Skeletal muscle satellite cell (primary cell): ENCODE results near the gene COL12A1.
A peak's percentile ranks its signal among the peaks of the same experiment; 100 is the strongest.
"Not testable (repeated sequence)": the region's sequence is repeated elsewhere in the genome, so short reads cannot be mapped to it uniquely, and the experiment has no call there.

ENCODE experiments used
- H3K27me3 ChIP-seq: 2 replicates; pipeline ENCODE4 v1.7.0; 2013; ENCODE audit warnings: low read length; ENCODE audit not compliant: control insufficient read depth, insufficient read depth
- H3K36me3 ChIP-seq: 2 replicates; pipeline ENCODE4 v1.7.0; 2013; ENCODE audit warnings: mild to moderate bottlenecking, control low read depth, low read length; ENCODE audit not compliant: insufficient read depth
- H3K4me1 ChIP-seq: 2 replicates; pipeline ENCODE4 v1.7.0; 2013; ENCODE audit warnings: low read length; ENCODE audit not compliant: control insufficient read depth, insufficient read depth
- H3K4me2 ChIP-seq: 2 replicates; pipeline ENCODE4 v1.7.0; 2013; ENCODE audit warnings: mild to moderate bottlenecking, low read length
- H3K4me3 ChIP-seq: 2 replicates; pipeline ENCODE4 v1.7.0; 2013; ENCODE audit warnings: low read length
- H3K9ac ChIP-seq: 2 replicates; pipeline ENCODE4 v1.7.0; 2013; ENCODE audit warnings: mild to moderate bottlenecking, low read depth, low read length, moderate library complexity
- H3K9me3 ChIP-seq: replicated peaks from 2 replicates; pipeline ENCODE4 v1.7.0; 2013; ENCODE audit warnings: mild to moderate bottlenecking, control low read depth, low read length

Gene COL12A1

DNA sequence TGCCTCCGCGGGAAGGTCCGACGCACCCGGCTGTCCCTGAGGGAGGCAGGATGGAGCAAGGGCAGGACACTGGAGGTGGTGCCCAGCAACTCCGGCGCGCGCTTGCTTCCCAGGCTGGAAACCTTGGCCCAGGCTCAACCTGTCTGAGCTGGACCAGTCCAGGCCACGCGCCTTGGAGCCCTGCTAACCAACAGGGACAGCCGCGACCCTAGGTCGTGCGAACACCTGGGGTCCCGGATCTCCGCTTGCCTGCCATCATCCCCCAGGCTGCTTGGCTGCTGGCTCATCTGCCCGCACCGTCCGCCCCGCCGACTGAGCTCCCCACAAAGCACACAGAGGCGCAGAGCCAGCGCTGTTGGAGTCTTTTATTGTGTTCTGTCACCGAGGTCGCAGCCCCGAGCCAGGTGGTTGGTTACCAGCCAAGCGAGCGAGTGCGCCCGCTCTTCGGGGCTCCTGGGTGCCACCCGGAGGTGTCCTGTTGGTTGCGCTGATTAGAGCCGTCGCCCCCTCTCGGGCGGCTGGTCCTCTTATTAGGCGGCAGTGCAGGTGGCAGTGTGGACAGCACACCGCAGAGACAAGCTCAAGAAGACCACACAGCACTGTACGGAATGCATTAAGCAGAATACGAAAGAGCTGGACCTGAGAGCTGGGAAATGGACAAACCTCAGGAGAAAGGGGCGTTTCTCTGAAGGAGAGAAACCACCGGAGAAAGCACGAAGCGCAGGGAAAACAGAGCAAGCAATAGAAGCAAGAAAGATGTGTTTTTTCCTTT is 3.8 kb downstream of the COL12A1 start:
- Histone ChIP-seq H3K4me3 (no peak overlapping the region), H3K9ac (no peak overlapping the region)

DNA sequence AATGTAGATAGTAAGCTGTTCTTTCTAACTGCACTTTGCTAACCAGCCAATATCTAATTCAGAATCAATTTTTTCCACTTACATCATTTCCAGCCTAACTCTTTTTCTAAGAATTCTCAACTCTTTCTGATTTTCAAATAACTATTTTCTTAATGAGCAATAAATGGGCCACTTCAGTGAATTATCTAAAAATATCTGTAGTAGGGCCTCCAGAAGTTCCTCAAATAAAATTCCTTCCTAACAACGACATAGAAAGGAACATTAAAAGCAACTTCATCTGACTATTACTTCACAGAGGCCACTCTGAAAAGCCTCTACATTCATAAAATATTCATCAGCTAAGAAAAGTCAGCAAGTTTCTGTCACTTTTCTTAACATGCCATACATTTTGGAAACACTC is 4.8 kb downstream of the COL12A1 start:
- H3K4me1 ChIP-seq = peaks cover 25% of the 10 kb centered on the region
- H3K4me3 ChIP-seq = no peak overlapping the region
- no peaks in the 10 kb centered on the region for H3K27me3 ChIP-seq
- no peaks in the 10 kb centered on the region for H3K9me3 ChIP-seq
- no peaks in the 10 kb centered on the region for H3K36me3 ChIP-seq
- H3K4me2 ChIP-seq = no peak overlapping the region
- no peak overlapping the region for H3K9ac ChIP-seq

More for the DNA sequence above, 3.8 kb downstream of the COL12A1 start:
- no peaks in the 10 kb centered on the region for H3K9me3 ChIP-seq
- H3K4me2 ChIP-seq = peak overlapping the region; percentile 89
- peaks cover 18% of the 10 kb centered on the region for H3K4me1 ChIP-seq
- H3K27me3 ChIP-seq = no peaks in the 10 kb centered on the region
- H3K36me3 ChIP-seq = no peaks in the 10 kb centered on the region

DNA sequence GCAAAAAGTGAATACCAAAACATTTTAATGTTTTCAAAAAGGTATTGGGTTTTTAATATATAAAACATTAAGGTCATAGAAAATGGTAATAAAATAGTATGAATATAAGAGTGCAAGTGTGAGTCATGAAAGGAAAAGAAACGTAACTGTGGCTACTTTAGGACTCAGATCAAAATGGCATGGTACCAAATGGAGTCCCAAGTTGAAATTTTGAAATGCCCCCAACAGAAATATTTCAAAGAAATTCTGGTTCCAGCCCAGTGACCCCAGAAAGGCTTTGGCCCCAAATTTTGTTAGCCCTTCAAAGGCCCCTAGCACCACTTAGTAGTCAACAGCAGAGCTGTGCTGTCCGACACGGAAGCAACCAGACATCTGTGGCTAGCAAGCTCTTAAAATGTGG is 6.0 kb downstream of the COL12A1 start:
- no peak overlapping the region for H3K4me3 ChIP-seq
- H3K27me3 ChIP-seq = no peaks in the 10 kb centered on the region
- no peak overlapping the region for H3K9ac ChIP-seq
- peaks cover 2% of the 10 kb centered on the region for H3K9me3 ChIP-seq
- H3K4me2 ChIP-seq = no peak overlapping the region
- H3K36me3 ChIP-seq = no peaks in the 10 kb centered on the region
- peaks cover 25% of the 10 kb centered on the region for H3K4me1 ChIP-seq

DNA sequence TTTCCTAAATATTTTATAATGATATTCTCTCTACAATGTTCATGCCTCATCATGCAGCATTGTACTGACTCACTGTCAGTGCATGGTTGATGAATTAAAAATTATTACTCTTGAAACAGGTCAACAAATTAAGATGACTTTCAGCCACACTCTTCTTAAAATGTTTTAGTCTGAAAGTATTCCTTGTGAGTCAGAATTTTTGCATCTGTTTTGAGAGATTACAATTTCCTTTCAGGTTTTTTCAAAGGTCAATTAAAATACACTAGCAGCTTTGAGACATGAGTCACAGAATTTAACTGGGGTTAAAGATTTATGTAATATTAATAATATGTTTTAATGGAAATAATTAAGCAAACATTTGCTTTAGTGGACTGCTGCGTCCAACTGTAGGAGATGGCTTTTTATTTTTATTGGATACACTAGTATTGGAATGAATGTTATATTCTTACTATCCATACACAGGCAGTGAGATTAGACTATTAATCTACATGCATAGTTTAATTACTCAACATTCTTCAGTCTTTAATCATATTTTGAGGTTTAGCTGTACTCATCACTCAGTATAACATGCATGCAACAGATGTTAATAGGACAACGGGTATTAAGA is 9.7 kb downstream of the COL12A1 start:
- H3K4me1 ChIP-seq = peaks cover 14% of the 10 kb centered on the region
- H3K9me3 ChIP-seq = peaks cover 2% of the 10 kb centered on the region
- no peak overlapping the region for H3K4me2 ChIP-seq
- no peak overlapping the region for H3K4me3 ChIP-seq
- no peak overlapping the region for H3K9ac ChIP-seq
- H3K27me3 ChIP-seq = no peaks in the 10 kb centered on the region
- H3K36me3 ChIP-seq = peaks cover 11% of the 10 kb centered on the region

DNA sequence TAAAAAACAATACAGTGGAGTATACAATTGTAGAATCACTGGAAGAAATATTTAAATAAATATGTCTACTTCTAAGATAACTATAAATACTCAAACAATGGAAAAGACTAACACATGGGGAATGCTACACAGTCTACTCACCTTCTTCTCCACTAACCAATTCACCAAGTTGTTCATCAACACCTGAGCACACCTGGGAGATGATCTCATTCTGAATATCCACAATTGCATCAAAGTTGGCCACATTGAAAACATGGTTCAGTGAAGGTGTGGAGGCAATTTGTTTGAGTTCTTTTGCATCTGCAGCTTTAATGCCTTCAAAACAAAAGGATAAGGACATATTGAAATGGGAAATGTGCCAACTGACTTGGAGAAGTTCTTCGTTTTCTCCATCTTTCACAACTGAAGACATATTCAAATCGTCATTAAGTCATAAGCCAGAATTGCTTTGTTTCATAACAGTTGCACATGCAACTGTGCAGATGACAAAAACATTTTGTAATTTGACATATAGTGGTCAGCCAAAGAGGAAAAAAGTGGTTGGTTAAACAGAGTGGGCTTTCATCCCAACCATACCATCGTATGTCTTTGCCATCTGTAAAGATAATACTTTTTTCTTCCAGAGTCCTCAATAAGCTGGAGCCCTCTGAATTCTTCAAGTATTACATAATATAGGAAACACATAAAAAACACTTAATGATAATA is 17.5 kb downstream of the COL12A1 start:
- no peak overlapping the region for H3K4me3 ChIP-seq
- no peaks in the 10 kb centered on the region for H3K27me3 ChIP-seq
- H3K9ac ChIP-seq = no peak overlapping the region
- no peaks in the 10 kb centered on the region for H3K9me3 ChIP-seq
- peaks cover 28% of the 10 kb centered on the region for H3K36me3 ChIP-seq
- H3K4me2 ChIP-seq = no peak overlapping the region
- H3K4me1 ChIP-seq = no peaks in the 10 kb centered on the region

DNA sequence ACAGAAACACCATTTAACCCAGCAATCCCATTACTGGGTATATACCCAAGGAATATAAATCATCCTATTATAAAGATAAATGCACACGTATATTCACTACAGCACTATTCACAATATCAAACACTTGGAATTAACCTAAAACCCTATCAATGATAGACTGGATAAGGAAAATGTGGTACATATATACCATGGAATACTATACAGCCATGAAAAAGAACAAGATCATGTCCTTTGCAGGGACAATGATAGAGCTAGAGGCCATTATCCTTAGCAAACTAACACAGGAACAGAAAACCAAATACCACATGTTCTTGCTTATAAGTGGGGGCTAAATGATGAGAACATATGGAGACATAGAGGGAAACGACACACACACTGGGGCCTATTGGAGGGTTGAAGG is 19.3 kb downstream of the COL12A1 start:
- peaks cover 24% of the 10 kb centered on the region for H3K36me3 ChIP-seq
- not testable (repeated sequence) for H3K9ac ChIP-seq, H3K4me1 ChIP-seq

DNA sequence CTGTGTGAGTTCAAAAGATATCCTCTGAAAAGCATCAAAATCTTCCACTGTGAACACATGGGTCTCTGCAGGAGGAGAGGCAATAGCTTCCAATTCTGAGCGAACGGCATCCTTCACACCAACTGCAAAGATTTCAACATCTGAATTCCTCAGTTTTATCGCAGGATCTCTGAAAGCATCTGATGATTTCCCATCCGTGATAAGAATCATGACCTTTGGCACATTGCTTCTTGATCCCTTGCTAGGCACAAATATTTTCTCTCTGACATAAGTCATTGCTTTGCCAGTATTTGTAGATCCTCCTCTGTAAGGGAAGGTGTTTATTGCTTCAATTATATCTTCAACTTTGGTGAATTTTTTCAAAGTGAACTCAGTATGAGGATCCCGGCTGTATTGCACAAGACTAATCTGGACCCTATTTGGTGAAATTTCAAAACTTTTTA is 22.7 kb downstream of the COL12A1 start:
- no peaks in the 10 kb centered on the region for H3K9me3 ChIP-seq
- H3K9ac ChIP-seq = no peak overlapping the region
- H3K4me2 ChIP-seq = no peak overlapping the region
- H3K4me1 ChIP-seq = no peaks in the 10 kb centered on the region
- H3K36me3 ChIP-seq = peaks cover 26% of the 10 kb centered on the region
- H3K4me3 ChIP-seq = no peak overlapping the region
- H3K27me3 ChIP-seq = no peaks in the 10 kb centered on the region

More for the DNA sequence above, 19.3 kb downstream of the COL12A1 start:
- not testable (repeated sequence) for H3K27me3 ChIP-seq, H3K4me2 ChIP-seq, H3K4me3 ChIP-seq, H3K9me3 ChIP-seq

DNA sequence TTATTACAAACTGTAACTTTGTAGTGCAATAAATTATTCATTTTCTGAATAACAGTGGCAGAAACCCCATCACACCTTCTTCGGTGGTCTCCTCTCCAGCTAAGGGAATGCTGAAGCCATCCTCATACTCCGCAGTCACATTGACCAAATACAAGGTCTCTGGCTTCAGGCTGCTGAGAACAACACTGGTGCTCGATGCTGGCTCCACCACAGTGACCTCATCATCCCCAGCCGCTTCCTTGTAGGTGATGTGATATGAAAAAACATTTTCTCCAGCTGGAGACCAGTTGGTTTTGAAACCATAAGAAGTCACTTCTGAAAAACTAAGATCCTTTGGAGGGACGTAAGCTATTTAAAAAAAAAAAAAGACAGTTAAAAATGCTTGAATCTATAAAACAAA is 25.0 kb downstream of the COL12A1 start:
- H3K4me1 ChIP-seq = no peaks in the 10 kb centered on the region
- H3K27me3 ChIP-seq = no peaks in the 10 kb centered on the region
- no peaks in the 10 kb centered on the region for H3K9me3 ChIP-seq
- no peak overlapping the region for H3K4me3 ChIP-seq
- no peak overlapping the region for H3K9ac ChIP-seq
- no peak overlapping the region for H3K4me2 ChIP-seq
- H3K36me3 ChIP-seq = peaks cover 22% of the 10 kb centered on the region

DNA sequence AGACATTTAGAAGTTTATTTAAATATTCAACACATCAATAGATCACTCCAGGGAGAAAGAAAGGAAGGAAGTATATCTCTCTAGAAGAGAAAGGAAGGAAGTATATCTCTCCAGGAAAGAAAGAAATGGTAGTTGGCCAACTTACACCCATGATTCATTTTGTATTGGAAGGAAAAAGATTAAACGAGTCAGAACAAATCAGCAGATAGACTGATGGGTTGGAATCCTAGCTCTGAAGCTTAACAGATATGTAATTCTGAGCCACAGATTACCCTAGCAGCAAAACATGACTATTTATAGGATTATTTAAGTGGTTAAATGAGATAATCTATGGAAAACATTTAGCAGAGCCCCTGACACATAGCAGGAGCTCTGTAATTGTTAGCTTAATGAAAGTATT is 27.1 kb downstream of the COL12A1 start:
- no peaks in the 10 kb centered on the region for H3K9me3 ChIP-seq
- H3K4me1 ChIP-seq = no peaks in the 10 kb centered on the region
- H3K36me3 ChIP-seq = peaks cover 21% of the 10 kb centered on the region
- no peak overlapping the region for H3K4me2 ChIP-seq
- no peak overlapping the region for H3K4me3 ChIP-seq
- H3K27me3 ChIP-seq = no peaks in the 10 kb centered on the region
- H3K9ac ChIP-seq = no peak overlapping the region

DNA sequence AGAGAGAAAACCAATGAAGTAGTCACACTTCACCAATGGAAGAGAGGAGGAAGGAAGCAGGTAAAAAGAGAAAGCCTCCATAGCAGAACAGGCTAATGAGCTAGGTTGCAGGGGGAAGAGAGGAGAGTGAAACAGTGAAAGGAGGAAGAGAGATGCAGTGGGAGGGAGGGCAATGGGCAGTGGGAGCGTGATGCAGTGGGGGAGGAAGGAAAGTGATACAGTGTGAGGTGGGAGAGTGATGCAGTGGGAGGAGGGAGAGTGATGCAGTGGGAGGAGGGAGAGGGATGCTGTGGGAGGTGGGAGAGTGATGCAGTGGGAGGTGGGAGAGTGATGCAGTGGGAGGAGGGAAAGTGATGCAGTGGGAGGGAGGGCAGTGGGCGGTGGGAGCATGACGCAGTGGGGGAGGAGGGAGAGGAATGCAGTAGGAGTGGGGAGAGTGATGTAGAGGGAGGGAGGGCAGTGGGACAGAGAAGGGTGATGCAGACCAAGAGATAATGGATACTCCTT is 29.7 kb downstream of the COL12A1 start:
- Histone ChIP-seq H3K4me3 (no peak overlapping the region), H3K4me1 (no peaks in the 10 kb centered on the region), H3K9me3 (no peaks in the 10 kb centered on the region), H3K27me3 (no peaks in the 10 kb centered on the region), H3K4me2 (no peak overlapping the region), H3K36me3 (peaks cover 22% of the 10 kb centered on the region), H3K9ac (no peak overlapping the region)

DNA sequence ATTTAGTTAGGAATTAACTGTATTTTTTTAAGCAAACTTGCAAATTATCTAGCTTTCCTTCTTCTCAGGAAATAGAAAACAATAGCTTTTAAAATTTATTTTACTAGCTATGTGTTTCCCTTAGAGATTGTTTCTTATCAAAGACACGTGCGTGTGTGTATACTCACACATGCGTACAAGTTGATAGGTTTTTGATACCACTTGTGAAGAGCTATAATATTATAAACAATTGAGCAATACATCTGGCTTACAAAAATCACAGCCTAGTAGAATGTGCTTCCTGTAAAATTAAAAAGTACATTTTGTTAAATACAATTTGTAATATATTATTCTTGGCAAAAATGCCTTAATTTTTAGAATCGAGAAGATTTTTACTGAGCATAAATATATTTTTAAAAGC is 33.9 kb downstream of the COL12A1 start:
- Histone ChIP-seq H3K4me3 (no peak overlapping the region), H3K36me3 (peaks cover 10% of the 10 kb centered on the region), H3K27me3 (no peaks in the 10 kb centered on the region), H3K4me2 (no peak overlapping the region), H3K9me3 (no peaks in the 10 kb centered on the region), H3K9ac (no peak overlapping the region), H3K4me1 (no peaks in the 10 kb centered on the region)
